Measurements from ENCODE around the gene DYRK1B.

Gene DYRK1B

GRCh38 chr19:39870171-39870971 is 36.4 kb upstream of the DYRK1B start (continued):
- no peak for TF ChIP-seq ZNF280C (tag by site-specific recombination; IDR thresholded peaks at IDR 0.05)
- no peak for TF ChIP-seq ZNF133 (tag by site-specific recombination; IDR thresholded peaks at IDR 0.05)
- no peak for TF ChIP-seq REPIN1 (tag by site-specific recombination; IDR thresholded peaks at IDR 0.05; ENCODE audit: low read depth)
- TF ChIP-seq ELK4 (IDR thresholded peaks at IDR 0.05; ENCODE audit: borderline replicate concordance, low read depth, low read length): no peak
- TF ChIP-seq ZNF624 (tag by site-specific recombination; IDR thresholded peaks at IDR 0.05): no peak
- TF ChIP-seq ZNF24 (tag by site-specific recombination; IDR thresholded peaks at IDR 0.05): no peak
- TF ChIP-seq ZNF221 (tag by site-specific recombination; IDR thresholded peaks at IDR 0.05; ENCODE audit: borderline replicate concordance): no peak
- TF ChIP-seq GLIS1 (tag by site-specific recombination; IDR thresholded peaks at IDR 0.05): peak; percentile 83
- TF ChIP-seq MYNN (tag by site-specific recombination; IDR thresholded peaks at IDR 0.05; ENCODE audit: borderline replicate concordance): no peak
- TF ChIP-seq ZNF354C (tag by site-specific recombination; IDR thresholded peaks at IDR 0.05; ENCODE audit: borderline replicate concordance, low read depth): no peak
- no peak for TF ChIP-seq ZNF558 (tag by site-specific recombination; IDR thresholded peaks at IDR 0.05)
- no peak for TF ChIP-seq HOXA7 (CRISPR knock-in tag; IDR thresholded peaks at IDR 0.05; ENCODE audit: borderline replicate concordance)
- no peak for TF ChIP-seq ZNF398 (tag by site-specific recombination; IDR thresholded peaks at IDR 0.05)
- TF ChIP-seq ZBTB6 (tag by site-specific recombination; IDR thresholded peaks at IDR 0.05): no peak
- TF ChIP-seq PRDM1 (tag by site-specific recombination; IDR thresholded peaks at IDR 0.05): no peak
- TF ChIP-seq ZBTB44 (tag by site-specific recombination; IDR thresholded peaks at IDR 0.05): no peak
- no peak for TF ChIP-seq ZNF175 (tag by site-specific recombination; IDR thresholded peaks at IDR 0.05)
- peak; percentile 92 for TF ChIP-seq ZNF335 (tag by site-specific recombination; conservative IDR thresholded peaks at IDR 0.05)
- TF ChIP-seq ZNF223 (tag by site-specific recombination; IDR thresholded peaks at IDR 0.05): no peak
- TF ChIP-seq ZNF658 (tag by site-specific recombination; IDR thresholded peaks at IDR 0.05): no peak
- TF ChIP-seq ZNF776 (tag by site-specific recombination; IDR thresholded peaks at IDR 0.05; ENCODE audit: borderline replicate concordance): no peak
- TF ChIP-seq KLF10 (tag by site-specific recombination; IDR thresholded peaks at IDR 0.05): no peak
- no peak for TF ChIP-seq SCRT2 (tag by site-specific recombination; IDR thresholded peaks at IDR 0.05)
- no peak for TF ChIP-seq ZNF391 (tag by site-specific recombination; IDR thresholded peaks at IDR 0.05; ENCODE audit: borderline replicate concordance, low read depth)
- TF ChIP-seq ZNF280D (tag by site-specific recombination; IDR thresholded peaks at IDR 0.05): no peak
- TF ChIP-seq MZF1 (tag by site-specific recombination; IDR thresholded peaks at IDR 0.05; ENCODE audit: borderline replicate concordance): no peak
- TF ChIP-seq WT1 (tag by site-specific recombination; IDR thresholded peaks at IDR 0.05): no peak
- no peak for TF ChIP-seq ZBTB7A (tag by site-specific recombination; IDR thresholded peaks at IDR 0.05; ENCODE audit: low read depth)
- no peak for TF ChIP-seq ZNF768 (tag by site-specific recombination; IDR thresholded peaks at IDR 0.05)
